NCI-H1694 (cell line): ENCODE results near the gene TBC1D3K.
"Not testable (repeated sequence)": the region's sequence is repeated elsewhere in the genome, so short reads cannot be mapped to it uniquely, and the experiment has no call there.

Experiments used
- DNase-seq: peaks from one replicate; lab custom pipeline; 2025; lab: John Stamatoyannopoulos, UW

The TBC1D3K gene

GRCh38 chr17:37924115-37924514 is at the start of gene TBC1D3K:
TBC1D3K (plus strand) TSS chr17:37924415; CDS start chr17:37926000, 1,585 bp downstream.
- DNase-seq, result not testable (repeated sequence)

DNA sequence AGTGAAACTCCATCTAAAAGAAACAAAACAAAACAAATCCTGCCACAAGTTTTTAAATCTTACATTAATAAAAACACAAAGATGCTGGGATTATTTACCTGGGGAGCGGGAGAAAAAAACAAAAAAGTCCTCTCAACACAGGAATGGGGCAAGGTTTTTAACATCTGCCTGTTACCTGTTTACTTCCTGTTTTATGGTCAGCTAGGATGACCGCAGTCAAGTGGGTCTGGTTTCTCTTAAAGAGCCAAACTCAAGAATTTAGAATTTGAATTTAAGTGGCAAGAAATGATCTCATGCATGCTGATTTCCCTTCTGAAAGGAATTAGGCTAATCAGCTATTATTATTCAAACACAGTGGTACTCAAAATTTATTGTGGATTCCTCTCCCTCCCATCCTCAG is 39.7 kb upstream of the TBC1D3K start:
- no peak for DNase-seq

GRCh38 chr17:37885136-37885535 is 39.1 kb upstream of the TBC1D3K start:
- DNase-seq, result no peak

DNA sequence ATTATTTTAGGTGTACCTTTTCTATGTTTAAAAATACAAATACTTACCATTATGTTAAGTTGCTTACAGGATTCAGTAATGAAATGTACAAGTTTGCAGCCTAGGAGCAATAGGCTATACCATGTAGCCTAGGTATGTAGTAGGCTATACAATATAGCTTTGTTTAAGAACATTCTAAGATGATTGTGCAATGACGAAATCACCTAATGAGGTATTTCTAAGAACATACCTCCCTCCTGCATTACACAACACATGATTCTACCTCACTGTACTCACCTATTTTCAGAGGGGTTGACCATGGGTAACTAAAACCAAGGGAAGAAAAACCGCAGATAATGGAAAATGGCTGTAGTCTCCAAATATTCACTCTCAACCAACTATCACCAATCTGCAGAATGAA is 35.3 kb upstream of the TBC1D3K start:
- DNase-seq, result no peak

GRCh38 chr17:37896961-37897360 is 27.3 kb upstream of the TBC1D3K start:
- DNase-seq, result not testable (repeated sequence)
